Liver (tissue), 9 donors: ENCODE measurements around the gene TNS3. TPM values are rescaled to one million over a fixed set of nuclear protein-coding genes. Genes with fewer than 3 reads are reported as not detected.

ENCODE experiments used
- DNase-seq: peaks from one replicate; pipeline ENCODE4 v3.0.0-alpha.2; 2017; ENCODE audit warnings: low spot score
- H3K27ac ChIP-seq, 2 donors: one replicate each; pipeline ENCODE4 v1.7.0; 2013; ENCODE audit warnings: inconsistent platforms in 2 of 2, low read length in 2 of 2, control low read depth in 1 of 2, low read depth in 1 of 2, mild to moderate bottlenecking in 1 of 2
- H3K27me3 ChIP-seq, 4 donors: one replicate each; pipeline versions ENCODE4 v1.6.1 to v1.7.0; 2013; ENCODE audit warnings: low read length in 3 of 4, inconsistent platforms in 1 of 4, mild to moderate bottlenecking in 1 of 4, moderate library complexity in 1 of 4; ENCODE audit not compliant: control insufficient read depth in 4 of 4, insufficient read depth in 4 of 4
- H3K36me3 ChIP-seq, 4 donors: one replicate each; pipeline versions ENCODE4 v1.6.1 to v1.7.0; 2013; ENCODE audit warnings: low read length in 3 of 4, mild to moderate bottlenecking in 3 of 4, low read depth in 1 of 4, moderate library complexity in 1 of 4; ENCODE audit not compliant: control insufficient read depth in 4 of 4, insufficient read depth in 3 of 4
- H3K4me1 ChIP-seq, 4 donors: one replicate each; pipeline versions ENCODE4 v1.6.1 to v1.7.0; 2013; ENCODE audit warnings: low read length in 3 of 4, mild to moderate bottlenecking in 3 of 4, moderate library complexity in 1 of 4; ENCODE audit not compliant: control insufficient read depth in 4 of 4, insufficient read depth in 4 of 4
- H3K4me3 ChIP-seq, 3 donors: one replicate each; pipeline versions ENCODE4 v1.6.1 to v1.7.0; 2013; ENCODE audit warnings: low read length in 3 of 3, control low read depth in 1 of 3, low read depth in 1 of 3, mild to moderate bottlenecking in 1 of 3
- H3K9ac ChIP-seq, 2 donors: one replicate each; pipeline ENCODE4 v1.7.0; 2013; ENCODE audit warnings: low read length in 2 of 2, mild to moderate bottlenecking in 2 of 2, moderate library complexity in 2 of 2, control low read depth in 1 of 2, low read depth in 1 of 2
- H3K9me3 ChIP-seq, 4 donors: one replicate each; pipeline versions ENCODE4 v1.6.1 to v1.7.0; 2013; ENCODE audit warnings: low read length in 3 of 4; ENCODE audit not compliant: control insufficient read depth in 4 of 4
- ATF3 ChIP-seq: IDR thresholded peaks from 2 replicates; pipeline ENCODE4 v1.6.1; 2016; ENCODE audit warnings: antibody characterized with exemption
- CTCF ChIP-seq: fragments of 150-350 bp; IDR thresholded peaks from 2 replicates; pipeline ENCODE4 v1.5.1; 2017; ENCODE audit warnings: improper control_type of control experiment, low read depth, low read length; ENCODE audit not compliant: missing input control
- EGR1 ChIP-seq, 2 donors: IDR thresholded peaks; 2 replicates each; pipeline ENCODE4 v1.6.1; 2016 to 2018; ENCODE audit warnings: antibody characterized with exemption in 2 of 2, low read depth in 2 of 2
- FOXA1 ChIP-seq: IDR thresholded peaks from 2 replicates; pipeline ENCODE4 v1.6.1; 2016; ENCODE audit warnings: antibody characterized with exemption
- FOXA2 ChIP-seq: IDR thresholded peaks from 2 replicates; pipeline ENCODE4 v1.6.1; 2016; ENCODE audit warnings: antibody characterized with exemption
- GABPA ChIP-seq, 2 donors: IDR thresholded peaks in 1 of 2; conservative IDR thresholded peaks in 1 of 2; 2 replicates each; pipeline ENCODE4 v1.6.1; 2016; ENCODE audit warnings: antibody characterized with exemption in 2 of 2, mild to moderate bottlenecking in 1 of 2, moderate library complexity in 1 of 2
- HNF4A ChIP-seq, 2 donors: conservative IDR thresholded peaks; 2 replicates each; pipeline ENCODE4 v1.6.1; 2016; ENCODE audit warnings: antibody characterized with exemption in 2 of 2, mild to moderate bottlenecking in 2 of 2
- HNF4G ChIP-seq: IDR thresholded peaks from 2 replicates; pipeline ENCODE4 v1.6.1; 2016; ENCODE audit warnings: antibody characterized with exemption
- JUND ChIP-seq, 2 donors: IDR thresholded peaks; 2 replicates each; pipeline ENCODE4 v1.6.1; 2016; ENCODE audit warnings: antibody characterized with exemption in 2 of 2
- MAX ChIP-seq: IDR thresholded peaks from 2 replicates; pipeline ENCODE4 v1.6.1; 2016; ENCODE audit warnings: antibody characterized with exemption
- NR2F2 ChIP-seq: IDR thresholded peaks from 2 replicates; pipeline ENCODE4 v1.6.1; 2016; ENCODE audit warnings: antibody characterized with exemption
- RAD21 ChIP-seq, 2 donors: IDR thresholded peaks; 2 replicates each; pipeline ENCODE4 v1.6.1; 2016; ENCODE audit warnings: antibody characterized with exemption in 2 of 2, mild to moderate bottlenecking in 2 of 2
- REST ChIP-seq: IDR thresholded peaks from 2 replicates; pipeline ENCODE4 v1.6.1; 2016; ENCODE audit warnings: antibody characterized with exemption, mild to moderate bottlenecking
- RXRA ChIP-seq, 2 donors: IDR thresholded peaks; 2 replicates each; pipeline ENCODE4 v1.6.1; 2017 to 2018; ENCODE audit warnings: antibody characterized with exemption in 2 of 2, mild to moderate bottlenecking in 1 of 2
- SP1 ChIP-seq: IDR thresholded peaks from 2 replicates; pipeline ENCODE4 v1.6.1; 2018; ENCODE audit warnings: antibody characterized with exemption, mild to moderate bottlenecking
- TAF1 ChIP-seq: conservative IDR thresholded peaks from 2 replicates; pipeline ENCODE4 v1.6.1; 2016; ENCODE audit warnings: antibody characterized with exemption, mild to moderate bottlenecking
- YY1 ChIP-seq: IDR thresholded peaks from 2 replicates; pipeline ENCODE4 v1.6.1; 2016; ENCODE audit warnings: antibody characterized with exemption, mild to moderate bottlenecking
- ZBTB33 ChIP-seq: IDR thresholded peaks from 2 replicates; pipeline ENCODE4 v1.6.1; 2016; ENCODE audit warnings: antibody characterized with exemption
- WGBS: extraction: QIAGEN DNeasy Blood & Tissue Kit; methylation state at CpG from one replicate; pipeline ENCODE4 v1.1.7; 2013; 5-methylcytosine and 5-hydroxymethylcytosine counted together
- polyA plus RNA-seq, 2 donors: library from polyadenylated mRNA; stranded (reverse) in 1 of 2; unstranded in 1 of 2; fragments of 200-250 nt in 1 of 2; fragments of >200 nt in 1 of 2; fragmentation: Nextera tagmentation in 1 of 2; extraction: Ambion mirVana in 1 of 2; gene quantifications; one replicate each; pipeline versions ENCODE4 v1.2.1 to v1.2.3, GENCODE V29; 2013 to 2015
- total RNA-seq, 2 donors: library from RNA; depleted of rRNA; stranded (reverse); fragments of >200 nt; gene quantifications; one replicate each; pipeline ENCODE4 v1.2.3, GENCODE V29; 2014
- donor health status: healthy.
- donor health status: healthy.
- donor health status: healthy.
- donor health status: healthy.
- donor health status: healthy.

TNS3 gene
- total and polyA plus RNA-seq, 4 donors: 16.8 to 100 (median 29.5) TPM

GRCh38 chr7:47591655-47592572 lies 10.0 kb upstream of the TNS3 start:
- TF ChIP-seq NR2F2 (no peak), RAD21 (IDR thresholded peaks at IDR 0.05) (no peak), MAX (no peak), HNF4A (conservative IDR thresholded peaks at IDR 0.05) (no peak), FOXA2 (no peak), YY1 (no peak), CTCF (no peak), RXRA (IDR thresholded peaks at IDR 0.05) (no peak), SP1 (no peak), JUND (IDR thresholded peaks at IDR 0.05) (no peak), GABPA (IDR thresholded peaks at IDR 0.05 in 1 of 2, conservative IDR thresholded peaks at IDR 0.05 in 1 of 2) (no peak), ATF3 (no peak), TAF1 (no peak), ZBTB33 (no peak), HNF4G (no peak), REST (no peak), FOXA1 (no peak), EGR1 (IDR thresholded peaks at IDR 0.05; ENCODE audit: low read depth in 2 of 2) (no peak)
- WGBS: 82% methylated on average over 17 of the region's 17 CpGs
- no peak for DNase-seq
- Histone ChIP-seq H3K27ac (no peak overlapping the region), H3K36me3 (no peaks in the 10 kb centered on the region), H3K9ac (no peak overlapping the region), H3K9me3 (no peaks in the 10 kb centered on the region), H3K4me1 (peaks cover 2 to 10% (median 5%) of the 10 kb centered on the region in 4 donors), H3K4me3 (no peak overlapping the region), H3K27me3 (no peaks in the 10 kb centered on the region)
